ENCODE data around the gene C22orf39. TPM values are rescaled to one million over a fixed set of nuclear protein-coding genes. Genes with fewer than 3 reads are reported as not detected.

Gene C22orf39
- polyA plus RNA-seq, 2 of the 4 experiments (the other 2 are of a cell fraction): 19.4 to 19.5 TPM

DNA sequence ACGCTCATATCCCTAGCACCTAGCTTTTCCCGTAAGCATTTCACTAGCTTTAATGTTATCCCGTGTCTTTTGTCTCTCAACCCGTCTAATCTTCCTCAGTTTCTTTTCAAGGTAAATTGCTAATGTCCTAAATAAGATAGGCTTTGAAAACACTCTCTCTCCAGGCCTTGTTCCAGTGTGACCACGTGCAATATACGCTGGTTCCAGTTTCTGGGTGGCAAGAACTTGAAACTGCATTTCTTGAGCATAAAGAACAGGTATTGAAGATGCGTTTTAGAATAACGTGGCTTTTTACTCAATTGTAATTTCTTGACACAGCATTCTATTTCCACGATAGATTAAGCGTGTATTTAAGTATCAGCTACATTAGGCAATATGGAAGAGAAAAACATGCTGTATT is 33.3 kb upstream of the C22orf39 start:
- FAIRE-seq: no peak
- no peak for ATAC-seq
- Histone ChIP-seq H3K4me1 (peaks cover 13% of the 10 kb centered on the region), H3K27ac (no peak overlapping the region), H3K4me2 (peak overlapping the region; percentile 94), H3K9me3 (no peaks in the 10 kb centered on the region), H3K4me3 (peak overlapping the region; percentile 96)
- ChIA-PET POLR2A (interaction anchor here (1.6 kb wide), 1 partner anchor 8 kb away, joined by 4 read pairs; no protein-coding TSS in a partner anchor), CTCF (no interaction called here)
- no peak for DNase-seq (ENCODE audit: low read depth in 1 of 2, low spot score in 1 of 2)
- 50% methylated on average over 10 of the region's 10 CpGs for WGBS (ENCODE audit: missing lambda C conversion rate)
- TF ChIP-seq FOSL2 (IDR thresholded peaks at IDR 0.05): no peak
- TF ChIP-seq FOSL2 (CRISPR knock-in tag; IDR thresholded peaks at IDR 0.05): no peak
- TF ChIP-seq, protein P1, sequence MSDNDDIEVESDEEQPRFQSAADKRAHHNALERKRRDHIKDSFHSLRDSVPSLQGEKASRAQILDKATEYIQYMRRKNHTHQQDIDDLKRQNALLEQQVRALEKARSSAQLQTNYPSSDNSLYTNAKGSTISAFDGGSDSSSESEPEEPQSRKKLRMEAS (IDR thresholded peaks at IDR 0.05): 0 out of 2 replicates have a peak, but pooled peaks have one; percentile 18

- H3K9me3 ChIP-seq: no peaks in the 10 kb centered on the region
- peaks cover 13% of the 10 kb centered on the region for H3K4me1 ChIP-seq
- ATAC-seq (peak in 1 of 2 experiments; percentile 10; a peak in 3 of 6 replicates), FAIRE-seq (no peak), DNase-seq (ENCODE audit: low read depth in 1 of 2, low spot score in 1 of 2) (no peak)
- peak overlapping the region; percentile 94 for H3K4me2 ChIP-seq
- ChIA-PET POLR2A (interaction anchor here (1.3 to 1.6 kb wide), 2 partner anchors 9 to 48 kb away, joined by 4 to 5 read pairs; partner anchors contain the start of genes HIRA and MRPL40), CTCF (interaction anchor here (1.0 kb wide), 1 partner anchor 336 kb away, joined by 3 read pairs; the partner anchor contains the start of gene ESS2)
- H3K27ac ChIP-seq: peak overlapping the region; percentile 83 to 98
- H3K4me3 ChIP-seq: peak overlapping the region; percentile 96
- TF ChIP-seq HOXB13 (CRISPR knock-in tag; IDR thresholded peaks at IDR 0.05; ENCODE audit: low read depth) (no peak), RARB (CRISPR knock-in tag; IDR thresholded peaks at IDR 0.05) (no peak), SMC3 (IDR thresholded peaks at IDR 0.05) (no peak), NFE2L2 (conservative IDR thresholded peaks at IDR 0.05; ENCODE audit: low read length) (no peak), ZNF302 (CRISPR knock-in tag; IDR thresholded peaks at IDR 0.05) (no peak), GATA3 (IDR thresholded peaks at IDR 0.05; ENCODE audit: borderline replicate concordance) (no peak)
- WGBS (ENCODE audit: missing lambda C conversion rate): 0% methylated on average over 3 of the region's 15 CpGs
Measured at GRCh38 chr22:19480173-19480568, 32.7 kb upstream of the C22orf39 start.

DNA sequence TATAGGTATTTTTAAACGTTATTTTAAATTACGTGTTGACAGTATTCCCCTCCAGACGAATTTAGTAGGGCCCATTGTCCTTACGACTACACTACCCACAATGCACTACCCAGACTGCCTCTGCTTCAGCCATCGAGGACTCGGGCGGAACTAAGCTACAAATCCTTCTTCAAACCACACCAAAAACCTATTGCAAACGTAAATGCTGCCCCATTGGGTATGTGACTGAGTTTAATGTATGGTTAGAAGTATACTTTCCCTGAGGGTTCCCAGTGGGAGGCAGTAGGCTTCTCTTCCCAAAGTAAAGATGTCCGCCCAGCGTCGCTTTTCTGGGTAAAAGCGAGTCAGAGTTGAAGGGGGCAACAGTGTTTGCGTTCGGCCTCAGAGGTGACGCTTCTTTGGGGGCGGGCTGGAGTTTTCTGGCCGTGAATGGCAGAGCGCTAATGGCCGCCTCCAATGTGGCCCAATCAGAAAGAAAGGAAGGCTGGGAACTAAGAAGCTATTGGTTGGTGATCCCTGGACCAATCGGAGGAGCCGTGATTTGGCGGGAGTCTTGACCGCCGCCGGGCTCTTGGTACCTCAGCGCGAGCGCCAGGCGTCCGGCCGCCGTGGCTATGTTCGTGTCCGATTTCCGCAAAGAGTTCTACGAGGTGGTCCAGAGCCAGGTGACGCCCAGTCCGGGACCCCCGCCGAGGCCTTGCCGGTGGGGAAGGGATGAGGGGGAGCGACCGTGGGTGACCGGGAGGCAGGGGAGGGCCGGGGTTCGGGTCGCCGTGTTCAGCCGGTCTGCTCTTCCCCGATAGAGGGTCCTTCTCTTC is 32.1 kb upstream of the C22orf39 start, which contains the start of gene CDC45:
TSS of gene CDC45 (plus strand) at position 566 of the 818 bp plus-strand sequence. CDS start at position 615, 49 bp downstream.
- Histone ChIP-seq H3K9me3 (no peaks in the 10 kb centered on the region), H3K4me1 (peaks cover 13% of the 10 kb centered on the region), H3K4me3 (peak within 1 kb of the TSS; percentile 96), H3K27ac (peak within 1 kb of the TSS; percentile 98), H3K4me2 (peak within 1 kb of the TSS; percentile 98)
- ChIA-PET CTCF (interaction anchor here (1.0 kb wide), 1 partner anchor 335 kb away, joined by 3 read pairs; the partner anchor contains the start of gene ESS2), POLR2A (interaction anchor here (0.6 to 1.6 kb wide), 3 partner anchors 10 to 150 kb away, joined by 3 to 5 read pairs (median 4); partner anchors contain the start of genes HIRA and MRPL40)
- TF ChIP-seq TP53 (CRISPR knock-in tag; IDR thresholded peaks at IDR 0.05) (peak; percentile 36; the same call in 1 of the 2 replicates), ZSCAN20 (CRISPR knock-in tag; IDR thresholded peaks at IDR 0.05) (no peak), PHF8 (IDR thresholded peaks at IDR 0.05; ENCODE audit: borderline replicate concordance, low read depth) (0 out of 2 replicates have a peak, but pooled peaks have one; percentile 18), KDM5A (IDR thresholded peaks at IDR 0.05) (peak; percentile 93), HDAC2 (IDR thresholded peaks at IDR 0.05) (0 out of 2 replicates have a peak, but pooled peaks have one; percentile 56), JUN (IDR thresholded peaks at IDR 0.05) (peak in 1 of 2 experiments; percentile 34; a peak in 1 of 5 replicates), POLR2AphosphoS2 (conservative IDR thresholded peaks at IDR 0.05; ENCODE audit: low read length) (no peak), FOXS1 (CRISPR knock-in tag; IDR thresholded peaks at IDR 0.05) (no peak), E2F6 (IDR thresholded peaks at IDR 0.05; ENCODE audit: borderline replicate concordance, low read depth) (peak; percentile 83; the same call in 1 of the 2 replicates)
- TF ChIP-seq, protein P2, sequence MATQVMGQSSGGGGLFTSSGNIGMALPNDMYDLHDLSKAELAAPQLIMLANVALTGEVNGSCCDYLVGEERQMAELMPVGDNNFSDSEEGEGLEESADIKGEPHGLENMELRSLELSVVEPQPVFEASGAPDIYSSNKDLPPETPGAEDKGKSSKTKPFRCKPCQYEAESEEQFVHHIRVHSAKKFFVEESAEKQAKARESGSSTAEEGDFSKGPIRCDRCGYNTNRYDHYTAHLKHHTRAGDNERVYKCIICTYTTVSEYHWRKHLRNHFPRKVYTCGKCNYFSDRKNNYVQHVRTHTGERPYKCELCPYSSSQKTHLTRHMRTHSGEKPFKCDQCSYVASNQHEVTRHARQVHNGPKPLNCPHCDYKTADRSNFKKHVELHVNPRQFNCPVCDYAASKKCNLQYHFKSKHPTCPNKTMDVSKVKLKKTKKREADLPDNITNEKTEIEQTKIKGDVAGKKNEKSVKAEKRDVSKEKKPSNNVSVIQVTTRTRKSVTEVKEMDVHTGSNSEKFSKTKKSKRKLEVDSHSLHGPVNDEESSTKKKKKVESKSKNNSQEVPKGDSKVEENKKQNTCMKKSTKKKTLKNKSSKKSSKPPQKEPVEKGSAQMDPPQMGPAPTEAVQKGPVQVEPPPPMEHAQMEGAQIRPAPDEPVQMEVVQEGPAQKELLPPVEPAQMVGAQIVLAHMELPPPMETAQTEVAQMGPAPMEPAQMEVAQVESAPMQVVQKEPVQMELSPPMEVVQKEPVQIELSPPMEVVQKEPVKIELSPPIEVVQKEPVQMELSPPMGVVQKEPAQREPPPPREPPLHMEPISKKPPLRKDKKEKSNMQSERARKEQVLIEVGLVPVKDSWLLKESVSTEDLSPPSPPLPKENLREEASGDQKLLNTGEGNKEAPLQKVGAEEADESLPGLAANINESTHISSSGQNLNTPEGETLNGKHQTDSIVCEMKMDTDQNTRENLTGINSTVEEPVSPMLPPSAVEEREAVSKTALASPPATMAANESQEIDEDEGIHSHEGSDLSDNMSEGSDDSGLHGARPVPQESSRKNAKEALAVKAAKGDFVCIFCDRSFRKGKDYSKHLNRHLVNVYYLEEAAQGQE (IDR thresholded peaks at IDR 0.05): no peak
- TF ChIP-seq, protein P1 (IDR thresholded peaks at IDR 0.05): peak; percentile 72
- DNase-seq (ENCODE audit: low read depth in 1 of 2, low spot score in 1 of 2) (peak; percentile 89 to 96), FAIRE-seq (no peak), ATAC-seq (peak; percentile 96)
- WGBS (ENCODE audit: missing lambda C conversion rate): 2% methylated on average over 31 of the region's 50 CpGs
